CD14-positive monocyte (primary cell): Measurements from ENCODE around the gene CLOCK. TPM values are rescaled to one million over a fixed set of nuclear protein-coding genes. Genes with fewer than 3 reads are reported as not detected.

Experiments
- DNase-seq, 3 donors: peaks; one replicate each; pipeline ENCODE4 v3.0.0-alpha.2; 2011 to 2022
- H2AFZ ChIP-seq: 2 replicates; pipeline ENCODE4 v1.6.0; 2012; ENCODE audit warnings: mild to moderate bottlenecking, low read depth, low read length, inconsistent platforms; ENCODE audit not compliant: insufficient read depth, poor library complexity, severe bottlenecking
- H3K27ac ChIP-seq, 2 donors: 1 replicate in 1 of 2; 2 replicates in 1 of 2; pipeline ENCODE4 v1.5.1; 2012 to 2013; ENCODE audit warnings: low read length in 2 of 2, control low read depth in 1 of 2, inconsistent platforms in 1 of 2, low read depth in 1 of 2, mild to moderate bottlenecking in 1 of 2
- H3K27me3 ChIP-seq, 2 donors: one replicate each; pipeline versions ENCODE4 v1.6.0 to v1.6.1; 2011 to 2013; ENCODE audit warnings: low read length in 2 of 2; ENCODE audit not compliant: control insufficient read depth in 2 of 2, insufficient read depth in 2 of 2
- H3K36me3 ChIP-seq, 2 donors: replicated peaks in 1 of 2; 1 replicate in 1 of 2; 2 replicates in 1 of 2; pipeline versions ENCODE4 v1.5.1 to v1.6.1; 2012 to 2013; ENCODE audit warnings: low read length in 2 of 2, control low read depth in 1 of 2, inconsistent platforms in 1 of 2, mild to moderate bottlenecking in 1 of 2; ENCODE audit not compliant: insufficient read depth in 2 of 2, control insufficient read depth in 1 of 2
- H3K4me1 ChIP-seq, 2 donors: 1 replicate in 1 of 2; 2 replicates in 1 of 2; pipeline versions ENCODE4 v1.5.1 to v1.6.1; 2012 to 2013; ENCODE audit warnings: low read length in 2 of 2, control low read depth in 1 of 2, inconsistent platforms in 1 of 2, mild to moderate bottlenecking in 1 of 2, moderate library complexity in 1 of 2; ENCODE audit not compliant: insufficient read depth in 2 of 2, control insufficient read depth in 1 of 2
- H3K4me2 ChIP-seq: replicated peaks from 2 replicates; pipeline ENCODE3; 2012; ENCODE audit warnings: low read length, moderate library complexity, mild to moderate bottlenecking; ENCODE audit not compliant: poor library complexity, severe bottlenecking; ENCODE audit errors: extremely low read depth
- H3K4me3 ChIP-seq, 3 experiments: fragments of 200-600 bp in 1 of 3; sonication (generic) in 1 of 3; replicated peaks in 1 of 3; 1 replicate in 2 of 3; 2 replicates in 1 of 3; pipeline ENCODE4 v1.5.1; 2011 to 2013; ENCODE audit warnings: low read length in 3 of 3, mild to moderate bottlenecking in 3 of 3, control low read depth in 2 of 3, low read depth in 2 of 3, inconsistent platforms in 1 of 3, moderate library complexity in 1 of 3
- H3K79me2 ChIP-seq: 2 replicates; pipeline ENCODE4 v1.6.0; 2012; ENCODE audit warnings: mild to moderate bottlenecking, control low read depth, inconsistent platforms, low read length, moderate library complexity; ENCODE audit not compliant: insufficient read depth
- H3K9ac ChIP-seq: 2 replicates; pipeline ENCODE4 v1.6.0; 2017; ENCODE audit warnings: low read length, mild to moderate bottlenecking; ENCODE audit not compliant: insufficient read depth, poor library complexity, severe bottlenecking
- H3K9me3 ChIP-seq, 2 donors: replicated peaks in 1 of 2; 1 replicate in 1 of 2; 2 replicates in 1 of 2; pipeline versions ENCODE4 v1.5.1 to v1.6.1; 2012 to 2013; ENCODE audit warnings: low read length in 2 of 2, control low read depth in 1 of 2; ENCODE audit not compliant: control insufficient read depth in 1 of 2, insufficient read depth in 1 of 2
- H4K20me1 ChIP-seq: 2 replicates; pipeline ENCODE4 v1.6.0; 2012; ENCODE audit warnings: mild to moderate bottlenecking, low read length, control low read depth, moderate library complexity; ENCODE audit not compliant: insufficient read depth
- H3K27ac Mint-ChIP-seq, 7 donors: one replicate each; pipeline ENCODE4 v1.8.0; 2020; ENCODE audit warnings: mild to moderate bottlenecking in 7 of 7, mixed read lengths in 7 of 7, moderate library complexity in 6 of 7, inconsistent platforms in 2 of 7
- H3K27me3 Mint-ChIP-seq, 3 donors: one replicate each; pipeline ENCODE4 v1.8.0; 2021 to 2022; ENCODE audit warnings: low read depth in 3 of 3, mild to moderate bottlenecking in 3 of 3, mixed read lengths in 3 of 3, moderate library complexity in 3 of 3, inconsistent platforms in 1 of 3
- H3K36me3 Mint-ChIP-seq, 2 donors: one replicate each; pipeline ENCODE4 v1.8.0; 2020; ENCODE audit warnings: mixed read lengths in 2 of 2, inconsistent platforms in 1 of 2, mild to moderate bottlenecking in 1 of 2
- H3K4me1 Mint-ChIP-seq: one replicate; pipeline ENCODE4 v1.8.0; 2020; ENCODE audit warnings: mild to moderate bottlenecking, mixed read lengths
- H3K4me3 Mint-ChIP-seq, 2 donors: one replicate each; pipeline ENCODE4 v1.8.0; 2020; ENCODE audit warnings: mild to moderate bottlenecking in 2 of 2, mixed read lengths in 2 of 2, moderate library complexity in 1 of 2
- H3K9me3 Mint-ChIP-seq, 7 donors: one replicate each; pipeline ENCODE4 v1.8.0; 2020 to 2022; ENCODE audit warnings: mixed read lengths in 7 of 7, mild to moderate bottlenecking in 6 of 7, moderate library complexity in 6 of 7, inconsistent platforms in 2 of 7
- CTCF ChIP-seq: fragments of 200-600 bp; IDR thresholded peaks from one replicate; pipeline ENCODE4 v1.8.0; 2022; ENCODE audit warnings: antibody characterized with exemption, mild to moderate bottlenecking
- WGBS: methylation state at CpG from one replicate; pipeline ENCODE4 v1.1.5; 2013; ENCODE audit warnings: missing lambda C conversion rate; ENCODE audit not compliant: insufficient coverage; 5-methylcytosine and 5-hydroxymethylcytosine counted together
- intact Hi-C, 2 donors: fragments of 100-400 bp; cut with micrococcal nuclease; formaldehyde crosslinking; loops; one replicate each; pipeline versions ENCODE4 v1.15.0 to v1.15.1; 2023
- polyA plus RNA-seq, 3 donors: library from polyadenylated mRNA; depleted of rRNA in 1 of 3; unstranded in 2 of 3; stranded (reverse) in 1 of 3; fragments of 300-500 nt in 2 of 3; fragments of >200 nt in 1 of 3; fragmentation: Illumina TruSeq in 2 of 3; gene quantifications; 1 replicate in 2 of 3; 2 replicates in 1 of 3; pipeline ENCODE4 v1.2.3, GENCODE V29; 2012 to 2021

CLOCK gene
- polyA plus RNA-seq, 3 donors: 1.9 to 3.7 (median 2.9) TPM

GRCh38 chr4:55395218-55395528, 151.5 kb downstream of the CLOCK start:
- Histone ChIP-seq H4K20me1 (peaks cover 42% of the 10 kb centered on the region), H3K9me3 (no peaks in the 10 kb centered on the region), H3K27ac (peak overlapping the region; percentile 89 to 94), H3K4me3 (peak overlapping the region; percentile 22 to 93 (median 89)), H3K36me3 (peaks cover 5 to 9% of the 10 kb centered on the region in 2 donors), H3K27me3 (no peaks in the 10 kb centered on the region), H3K4me2 (peak overlapping the region; percentile 97), H3K9ac (peak overlapping the region; percentile 95), H2AFZ (peak overlapping the region; percentile 60), H3K4me1 (peaks cover 30 to 37% of the 10 kb centered on the region in 2 donors), H3K79me2 (peaks cover 44% of the 10 kb centered on the region)
- 0% methylated on average over 2 of the region's 4 CpGs for WGBS
- Mint-ChIP-seq H3K9me3 (peaks cover 0 to 2% (median 0%) of the 10 kb centered on the region in 7 donors), H3K4me1 (peaks cover 36% of the 10 kb centered on the region), H3K4me3 (peak overlapping the region; percentile 96 to 98), H3K27me3 (peaks cover 0 to 6% (median 0%) of the 10 kb centered on the region in 3 donors), H3K27ac (peak overlapping the region; percentile 97 to 100 (median 100)), H3K36me3 (peaks cover 11 to 20% of the 10 kb centered on the region in 2 donors)
- intact Hi-C loops: loop anchor here (5.0 kb wide), 2 partner anchors 48 to 152 kb away; partner anchors contain the start of genes CLOCK (in 2 of the 2) and SRD5A3 (in 1 of the 2)
- TF ChIP-seq CTCF: peak; percentile 23
- no peak for DNase-seq

DNA sequence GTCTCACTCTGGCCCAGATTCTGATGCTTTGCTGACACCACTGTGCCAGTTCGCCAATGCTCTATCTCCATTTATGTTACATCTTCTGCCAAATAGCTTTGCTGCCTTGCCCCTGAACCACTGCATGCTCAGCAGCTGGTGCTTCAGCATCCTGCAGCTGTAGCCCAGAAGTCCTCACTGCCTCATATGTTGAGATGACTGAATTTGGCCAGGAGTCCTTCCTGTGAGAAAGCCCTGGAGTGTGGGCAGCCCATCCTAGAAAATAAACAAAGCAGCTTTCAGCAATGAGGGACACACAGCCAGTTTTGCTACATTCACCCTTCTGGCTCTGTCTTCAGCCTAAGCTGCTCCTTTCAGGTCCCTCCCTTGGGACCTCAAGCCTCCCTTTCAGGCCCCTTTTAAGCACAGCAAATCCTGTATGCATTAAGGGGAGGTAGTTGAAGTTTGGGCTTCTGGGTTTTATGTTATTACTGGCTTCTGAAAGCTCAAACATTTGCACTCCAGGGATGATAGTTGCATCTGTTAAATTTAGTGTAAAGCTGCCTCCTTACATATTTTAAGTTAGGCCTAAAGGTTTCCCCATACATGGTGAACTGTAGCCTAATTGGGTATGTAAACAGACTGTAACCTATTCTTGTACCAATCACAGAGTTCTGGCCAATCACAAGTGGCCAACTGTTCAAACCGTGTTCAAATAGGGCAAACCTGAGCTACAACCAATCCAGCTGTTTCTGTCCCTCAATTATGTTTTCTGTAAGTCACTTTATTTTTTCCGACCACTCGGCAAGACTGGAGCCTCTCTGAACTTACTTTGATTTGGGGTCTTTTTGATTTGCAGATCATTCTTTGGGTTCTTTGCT, 153.0 kb downstream of the CLOCK start:
- Mint-ChIP-seq H3K27me3 (peaks cover 0 to 6% (median 2%) of the 10 kb centered on the region in 3 donors), H3K9me3 (peaks cover 0 to 2% (median 0%) of the 10 kb centered on the region in 7 donors), H3K4me1 (peaks cover 28% of the 10 kb centered on the region), H3K36me3 (peaks cover 5 to 12% of the 10 kb centered on the region in 2 donors), H3K27ac (peak overlapping the region in 2 of 7 donors; percentile 31 to 76), H3K4me3 (no peak overlapping the region)
- Histone ChIP-seq H3K79me2 (peaks cover 31% of the 10 kb centered on the region), H3K9me3 (no peaks in the 10 kb centered on the region), H3K36me3 (peaks cover 0 to under 1% of the 10 kb centered on the region in 2 donors), H2AFZ (no peak overlapping the region), H3K9ac (no peak overlapping the region), H4K20me1 (peaks cover 29% of the 10 kb centered on the region), H3K27me3 (no peaks in the 10 kb centered on the region), H3K27ac (no peak overlapping the region), H3K4me1 (peaks cover 19 to 26% of the 10 kb centered on the region in 2 donors), H3K4me2 (no peak overlapping the region), H3K4me3 (no peak overlapping the region)
- intact Hi-C loops: loop anchor here in 1 of 2 donors (5.0 kb wide), 1 partner anchor 41 kb away; no protein-coding TSS in a partner anchor
- no peak for TF ChIP-seq CTCF
- WGBS: 100% methylated on average over 1 of the region's 4 CpGs
- DNase-seq: no peak
